HCT116 (cell line): ENCODE data around the gene DENND2A. TPM values are rescaled to one million over a fixed set of nuclear protein-coding genes. Genes with fewer than 3 reads are reported as not detected.

Experiments used
- ATAC-seq: fragments of 200-7000 bp; cut with Tn5 transposase; 2 replicates; pipeline ENCODE4 v1.9.1; 2020; ENCODE audit warnings: mild to moderate bottlenecking, moderate library complexity
- BruUV-seq: library from RNA; stranded (reverse); fragments of 400-500 nt; replicated peaks from 2 replicates; lab custom pipeline; 2021; lab: Mats Ljungman, UMichigan
- CTCF ChIA-PET: fragments of 300-600 bp; sonication (Branson Sonifier 250); formaldehyde crosslinking; loops from one replicate; lab custom pipeline; 2021; ENCODE audit warnings: antibody characterized with exemption; lab: Charles Lee
- POLR2A ChIA-PET: fragments of 300-600, 350-600 bp; sonication (Branson Sonifier 250); formaldehyde crosslinking; loops from one replicate; lab custom pipeline; 2021; ENCODE audit warnings: antibody characterized with exemption; lab: Charles Lee
- RAD21 ChIA-PET, 2 experiments: fragments of 300-600 bp; sonication (Branson Sonifier 250); formaldehyde crosslinking; loops; one replicate each; lab custom pipeline; 2023; ENCODE audit warnings: low total read pairs in 2 of 2; ENCODE audit not compliant: uncharacterized antibody in 2 of 2, unreplicated experiment in 2 of 2, low non-redundant PET in 1 of 2; lab: Charles Lee
- DNase-seq: peaks from one replicate; pipeline ENCODE4 v3.0.0-alpha.2; 2010; ENCODE audit warnings: low read depth, low spot score
- H2AFZ ChIP-seq: fragments of 200-600 bp; shearing (Covaris generic), sonication (generic); 2 replicates; pipeline ENCODE4 v1.6.1; 2017; ENCODE audit warnings: low read depth, mixed run types, mixed read lengths, antibody characterized with exemption, low read length; ENCODE audit not compliant: poor library complexity, severe bottlenecking
- H3K27ac ChIP-seq: 2 replicates; pipeline ENCODE4 v1.5.1; 2012; ENCODE audit warnings: low read depth, low read length
- H3K27me3 ChIP-seq: fragments of 200-600 bp; sonication (generic); 2 replicates; pipeline ENCODE4 v1.6.1; 2016; ENCODE audit warnings: mixed run types, low read length, mixed read lengths; ENCODE audit not compliant: insufficient read depth
- H3K36me3 ChIP-seq, 2 experiments: fragments of 200-500 bp in 1 of 2; fragments of 200-600 bp in 1 of 2; sonication (Bioruptor generic) in 1 of 2; sonication (generic) in 1 of 2; 2 replicates each; pipeline versions ENCODE4 v1.5.1 to v1.6.1; 2014 to 2016; ENCODE audit warnings: low read length in 2 of 2, inconsistent platforms in 1 of 2, mixed read lengths in 1 of 2, mixed run types in 1 of 2; ENCODE audit not compliant: insufficient read depth in 2 of 2, control insufficient read depth in 1 of 2
- H3K4me1 ChIP-seq, 2 experiments: fragments of 200-600 bp in 1 of 2; sonication (generic) in 1 of 2; 2 replicates each; pipeline versions ENCODE4 v1.5.1 to v1.6.1; 2012 to 2017; ENCODE audit warnings: low read length in 2 of 2, inconsistent platforms in 1 of 2, mild to moderate bottlenecking in 1 of 2, mixed read lengths in 1 of 2, mixed run types in 1 of 2, moderate library complexity in 1 of 2; ENCODE audit not compliant: insufficient read depth in 2 of 2, control insufficient read depth in 1 of 2
- H3K4me2 ChIP-seq: fragments of 200-600 bp; sonication (generic); 2 replicates; pipeline ENCODE4 v1.6.1; 2017; ENCODE audit warnings: mixed run types, low read length, mixed read lengths
- H3K4me3 ChIP-seq, 2 experiments: fragments of 200-600 bp in 1 of 2; sonication (generic) in 1 of 2; replicated peaks in 1 of 2; 2 replicates each; pipeline ENCODE4 v1.5.1; 2011 to 2016; ENCODE audit warnings: low read length in 2 of 2, control low read depth in 1 of 2, low read depth in 1 of 2, mild to moderate bottlenecking in 1 of 2, mixed read lengths in 1 of 2, mixed run types in 1 of 2
- H3K79me2 ChIP-seq: fragments of 200-600 bp; sonication (generic); 2 replicates; pipeline ENCODE4 v1.6.1; 2017; ENCODE audit warnings: mild to moderate bottlenecking, mixed run types, low read length, moderate library complexity, mixed read lengths; ENCODE audit not compliant: insufficient read depth
- H3K9ac ChIP-seq: fragments of 200-600 bp; sonication (generic); 2 replicates; pipeline ENCODE4 v1.6.1; 2016; ENCODE audit warnings: low read length, mixed read lengths
- H3K9me2 ChIP-seq: fragments of 200-600 bp; sonication (generic), shearing (Covaris generic); 2 replicates; pipeline ENCODE4 v1.6.1; 2017; ENCODE audit warnings: mixed run types, mild to moderate bottlenecking, moderate library complexity; ENCODE audit not compliant: insufficient read depth
- H3K9me3 ChIP-seq, 2 experiments: fragments of 200-500 bp in 1 of 2; fragments of 200-600 bp in 1 of 2; sonication (Bioruptor generic) in 1 of 2; sonication (generic) in 1 of 2; 2 replicates each; pipeline ENCODE4 v1.6.1; 2014 to 2017; ENCODE audit warnings: low read length in 2 of 2, mixed read lengths in 2 of 2, inconsistent platforms in 1 of 2, low read depth in 1 of 2, mild to moderate bottlenecking in 1 of 2, mixed run types in 1 of 2, moderate library complexity in 1 of 2; ENCODE audit not compliant: control insufficient read depth in 1 of 2, insufficient read depth in 1 of 2
- H4K20me1 ChIP-seq: fragments of 200-600 bp; sonication (generic), shearing (Covaris generic); 2 replicates; pipeline ENCODE4 v1.6.1; 2017; ENCODE audit warnings: mixed run types, mild to moderate bottlenecking, moderate library complexity; ENCODE audit not compliant: insufficient read depth
- CBX3 ChIP-seq: IDR thresholded peaks from 2 replicates; pipeline ENCODE4 v1.6.1; 2012; ENCODE audit warnings: low read depth
- CEBPB ChIP-seq: IDR thresholded peaks from 2 replicates; pipeline ENCODE4 v1.6.1; 2012; ENCODE audit warnings: low read depth
- EGR1 ChIP-seq: IDR thresholded peaks from 2 replicates; pipeline ENCODE4 v1.6.1; 2012; ENCODE audit warnings: low read depth
- EZH2 ChIP-seq: fragments of 200-600 bp; sonication (generic); IDR thresholded peaks from 2 replicates; pipeline ENCODE4 v1.6.1; 2017; ENCODE audit warnings: antibody characterized with exemption, mixed run types
- FOSL1 ChIP-seq: IDR thresholded peaks from 2 replicates; pipeline ENCODE4 v1.6.1; 2012; ENCODE audit warnings: low read depth
- JUND ChIP-seq: IDR thresholded peaks from 2 replicates; pipeline ENCODE4 v1.6.1; 2012
- POLR2A ChIP-seq: IDR thresholded peaks from 2 replicates; pipeline ENCODE4 v1.7.0; 2011; ENCODE audit warnings: borderline replicate concordance; ENCODE audit not compliant: insufficient read depth, insufficient read length; ENCODE audit errors: extremely low read depth
- POLR2AphosphoS5 ChIP-seq: IDR thresholded peaks from 2 replicates; pipeline ENCODE4 v1.6.1; 2011; ENCODE audit warnings: mild to moderate bottlenecking, low read depth, low read length, moderate library complexity
- RAD21 ChIP-seq: IDR thresholded peaks from 2 replicates; pipeline ENCODE4 v1.6.1; 2012; ENCODE audit warnings: low read depth, mild to moderate bottlenecking
- SIN3A ChIP-seq: IDR thresholded peaks from 2 replicates; pipeline ENCODE4 v1.6.1; 2012; ENCODE audit warnings: low read depth
- SP1 ChIP-seq: IDR thresholded peaks from 2 replicates; pipeline ENCODE4 v1.6.1; 2012; ENCODE audit warnings: low read depth
- SRF ChIP-seq: IDR thresholded peaks from 2 replicates; pipeline ENCODE4 v1.6.1; 2012; ENCODE audit warnings: low read depth
- TCF7L2 ChIP-seq: IDR thresholded peaks from 2 replicates; pipeline ENCODE4 v1.7.0; 2011; ENCODE audit warnings: borderline replicate concordance, inconsistent platforms; ENCODE audit not compliant: insufficient read depth, insufficient read length; ENCODE audit errors: extremely low read depth
- ZFX ChIP-seq: fragments of 450-650 bp; IDR thresholded peaks from 2 replicates; pipeline ENCODE4 v1.6.1; 2017
- ZNF274 ChIP-seq: fragments of 200-500 bp; sonication (Bioruptor generic); IDR thresholded peaks from 2 replicates; pipeline ENCODE4 v1.6.1; 2014; ENCODE audit warnings: mild to moderate bottlenecking, low read depth, low read length, inconsistent platforms
- intact Hi-C: fragments of 100-400 bp; cut with micrococcal nuclease; formaldehyde crosslinking; loops from 2 replicates; pipeline ENCODE4 v1.10.0; 2022
- total RNA-seq: library from RNA; stranded (reverse); gene quantifications from one replicate; pipeline ENCODE4 v1.2.1, GENCODE V29; 2021; ENCODE audit not compliant: unreplicated experiment
- TF ChIP-seq, protein P1 (sequence below): IDR thresholded peaks from 2 replicates; pipeline ENCODE4 v1.6.1; 2012
- TF ChIP-seq, protein P2 (sequence below): IDR thresholded peaks from 2 replicates; pipeline ENCODE4 v1.6.1; 2012
- TF ChIP-seq, protein P3 (sequence below): IDR thresholded peaks from 2 replicates; pipeline ENCODE4 v1.6.1; 2011; ENCODE audit warnings: mild to moderate bottlenecking, low read length, moderate library complexity; ENCODE audit not compliant: insufficient replicate concordance; ENCODE audit errors: extremely low read depth
- TF ChIP-seq, protein P4 (sequence below): IDR thresholded peaks from 2 replicates; pipeline ENCODE4 v1.6.1; 2012; ENCODE audit warnings: low read depth
- TF ChIP-seq, protein P5 (sequence below), 3 experiments: fragments of 200-600 bp in 1 of 3; sonication (generic) in 1 of 3; IDR thresholded peaks in 2 of 3; conservative IDR thresholded peaks in 1 of 3; 2 replicates each; pipeline ENCODE4 v1.5.1; 2012 to 2017; ENCODE audit warnings: low read depth in 2 of 3, low read length in 2 of 3, antibody characterized with exemption in 1 of 3, borderline replicate concordance in 1 of 3, control low read depth in 1 of 3, mild to moderate bottlenecking in 1 of 3, mixed read lengths in 1 of 3, mixed run types in 1 of 3, moderate library complexity in 1 of 3; ENCODE audit not compliant: insufficient read depth in 1 of 3

DENND2A gene
- total RNA-seq, 1 experiment from 2014 or later = 0.12 TPM

DNA sequence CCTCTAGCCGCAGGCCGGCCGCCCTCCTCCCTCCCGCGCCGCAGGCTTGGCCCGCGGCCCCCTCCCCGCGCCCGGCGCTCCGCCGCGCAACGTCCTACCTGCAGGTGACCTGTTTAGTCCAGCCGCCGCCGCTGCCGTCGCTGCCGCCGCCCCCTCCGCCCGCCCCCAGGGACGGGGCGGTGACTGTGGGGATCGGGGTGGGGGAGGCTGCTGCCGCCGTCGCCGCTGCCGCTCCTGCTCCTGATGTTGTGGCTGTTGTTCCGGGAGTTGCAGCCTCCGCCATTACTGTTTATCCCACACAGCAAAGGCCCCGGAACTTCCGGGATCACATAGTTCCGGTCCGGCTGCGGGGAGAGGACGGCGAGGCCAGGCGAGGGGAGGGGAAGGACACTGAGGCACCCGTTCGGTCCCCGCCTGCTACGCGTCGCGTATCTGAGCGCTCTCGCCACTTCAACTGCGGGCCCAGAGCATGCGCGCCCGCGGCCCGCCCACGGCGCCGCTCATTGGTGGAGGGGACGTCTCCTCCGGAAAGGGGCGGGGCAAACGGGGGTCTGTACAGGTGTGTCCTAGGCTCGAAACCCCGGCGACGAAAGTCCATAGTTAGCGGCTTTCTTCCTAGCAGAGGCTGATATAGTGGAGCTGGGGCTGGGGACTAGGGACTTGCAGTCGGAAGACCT, 161.4 kb downstream of the DENND2A start, which contains the start of gene MKRN1:
Gene MKRN1 (minus strand): TSS at position 444 of the 677 bp plus-strand sequence. CDS start 161 bp downstream, at position 283.
- POLR2A ChIA-PET = no interaction called here
- no TSS peak for BruUV-seq
- Histone ChIP-seq H3K36me3 (no peaks in the 10 kb centered on the region; a peak in 1 of 4 replicates), H3K9me2 (no peaks in the 10 kb centered on the region), H3K4me1 (peaks cover 8 to 15% of the 10 kb centered on the region in 2 experiments; a peak in 2 of 4 replicates), H3K4me2 (peak within 1 kb of the TSS; percentile 75), H4K20me1 (no peaks in the 10 kb centered on the region), H3K9me3 (no peaks in the 10 kb centered on the region), H3K27ac (peak within 1 kb of the TSS; percentile 84), H3K9ac (peak within 1 kb of the TSS; percentile 89), H3K79me2 (peaks cover 47% of the 10 kb centered on the region), H3K27me3 (no peaks in the 10 kb centered on the region), H2AFZ (peak within 1 kb of the TSS; percentile 70), H3K4me3 (peak within 1 kb of the TSS; percentile 91 to 97)
- peak; percentile 96 for ATAC-seq
- CTCF ChIA-PET = interaction anchor here (1.8 to 2.7 kb wide), 2 partner anchors 35 to 174 kb away, joined by 5 to 10 read pairs; no protein-coding TSS in a partner anchor
- peak; percentile 92 for DNase-seq
- intact Hi-C loops = loop anchor here (2.0 to 10.0 kb wide), 4 partner anchors 14 to 533 kb away; partner anchors contain the start of genes KDM7A and MRPS33
- RAD21 ChIA-PET = no interaction called here
- TF ChIP-seq, protein P1, sequence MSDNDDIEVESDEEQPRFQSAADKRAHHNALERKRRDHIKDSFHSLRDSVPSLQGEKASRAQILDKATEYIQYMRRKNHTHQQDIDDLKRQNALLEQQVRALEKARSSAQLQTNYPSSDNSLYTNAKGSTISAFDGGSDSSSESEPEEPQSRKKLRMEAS = peak; percentile 90
- TF ChIP-seq CEBPB (no peak), POLR2AphosphoS5 (peak; percentile 81), EZH2 (no peak), ZFX (peak; percentile 72), RAD21 (no peak), EGR1 (peak; percentile 67), POLR2A (no peak), SIN3A (0 out of 2 replicates have a peak, but pooled peaks have one; percentile 5), JUND (no peak), ZNF274 (no peak), TCF7L2 (peak; percentile 6), SP1 (peak; percentile 71), SRF (no peak), FOSL1 (no peak), CBX3 (no peak; the same call in 1 of the 2 replicates)
- TF ChIP-seq, protein P2, sequence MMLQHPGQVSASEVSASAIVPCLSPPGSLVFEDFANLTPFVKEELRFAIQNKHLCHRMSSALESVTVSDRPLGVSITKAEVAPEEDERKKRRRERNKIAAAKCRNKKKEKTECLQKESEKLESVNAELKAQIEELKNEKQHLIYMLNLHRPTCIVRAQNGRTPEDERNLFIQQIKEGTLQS = no peak
- TF ChIP-seq, protein P3, sequence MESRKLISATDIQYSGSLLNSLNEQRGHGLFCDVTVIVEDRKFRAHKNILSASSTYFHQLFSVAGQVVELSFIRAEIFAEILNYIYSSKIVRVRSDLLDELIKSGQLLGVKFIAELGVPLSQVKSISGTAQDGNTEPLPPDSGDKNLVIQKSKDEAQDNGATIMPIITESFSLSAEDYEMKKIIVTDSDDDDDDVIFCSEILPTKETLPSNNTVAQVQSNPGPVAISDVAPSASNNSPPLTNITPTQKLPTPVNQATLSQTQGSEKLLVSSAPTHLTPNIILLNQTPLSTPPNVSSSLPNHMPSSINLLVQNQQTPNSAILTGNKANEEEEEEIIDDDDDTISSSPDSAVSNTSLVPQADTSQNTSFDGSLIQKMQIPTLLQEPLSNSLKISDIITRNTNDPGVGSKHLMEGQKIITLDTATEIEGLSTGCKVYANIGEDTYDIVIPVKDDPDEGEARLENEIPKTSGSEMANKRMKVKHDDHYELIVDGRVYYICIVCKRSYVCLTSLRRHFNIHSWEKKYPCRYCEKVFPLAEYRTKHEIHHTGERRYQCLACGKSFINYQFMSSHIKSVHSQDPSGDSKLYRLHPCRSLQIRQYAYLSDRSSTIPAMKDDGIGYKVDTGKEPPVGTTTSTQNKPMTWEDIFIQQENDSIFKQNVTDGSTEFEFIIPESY = peak; percentile 23
- TF ChIP-seq, protein P4, sequence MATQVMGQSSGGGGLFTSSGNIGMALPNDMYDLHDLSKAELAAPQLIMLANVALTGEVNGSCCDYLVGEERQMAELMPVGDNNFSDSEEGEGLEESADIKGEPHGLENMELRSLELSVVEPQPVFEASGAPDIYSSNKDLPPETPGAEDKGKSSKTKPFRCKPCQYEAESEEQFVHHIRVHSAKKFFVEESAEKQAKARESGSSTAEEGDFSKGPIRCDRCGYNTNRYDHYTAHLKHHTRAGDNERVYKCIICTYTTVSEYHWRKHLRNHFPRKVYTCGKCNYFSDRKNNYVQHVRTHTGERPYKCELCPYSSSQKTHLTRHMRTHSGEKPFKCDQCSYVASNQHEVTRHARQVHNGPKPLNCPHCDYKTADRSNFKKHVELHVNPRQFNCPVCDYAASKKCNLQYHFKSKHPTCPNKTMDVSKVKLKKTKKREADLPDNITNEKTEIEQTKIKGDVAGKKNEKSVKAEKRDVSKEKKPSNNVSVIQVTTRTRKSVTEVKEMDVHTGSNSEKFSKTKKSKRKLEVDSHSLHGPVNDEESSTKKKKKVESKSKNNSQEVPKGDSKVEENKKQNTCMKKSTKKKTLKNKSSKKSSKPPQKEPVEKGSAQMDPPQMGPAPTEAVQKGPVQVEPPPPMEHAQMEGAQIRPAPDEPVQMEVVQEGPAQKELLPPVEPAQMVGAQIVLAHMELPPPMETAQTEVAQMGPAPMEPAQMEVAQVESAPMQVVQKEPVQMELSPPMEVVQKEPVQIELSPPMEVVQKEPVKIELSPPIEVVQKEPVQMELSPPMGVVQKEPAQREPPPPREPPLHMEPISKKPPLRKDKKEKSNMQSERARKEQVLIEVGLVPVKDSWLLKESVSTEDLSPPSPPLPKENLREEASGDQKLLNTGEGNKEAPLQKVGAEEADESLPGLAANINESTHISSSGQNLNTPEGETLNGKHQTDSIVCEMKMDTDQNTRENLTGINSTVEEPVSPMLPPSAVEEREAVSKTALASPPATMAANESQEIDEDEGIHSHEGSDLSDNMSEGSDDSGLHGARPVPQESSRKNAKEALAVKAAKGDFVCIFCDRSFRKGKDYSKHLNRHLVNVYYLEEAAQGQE = no peak
- TF ChIP-seq, protein P5, sequence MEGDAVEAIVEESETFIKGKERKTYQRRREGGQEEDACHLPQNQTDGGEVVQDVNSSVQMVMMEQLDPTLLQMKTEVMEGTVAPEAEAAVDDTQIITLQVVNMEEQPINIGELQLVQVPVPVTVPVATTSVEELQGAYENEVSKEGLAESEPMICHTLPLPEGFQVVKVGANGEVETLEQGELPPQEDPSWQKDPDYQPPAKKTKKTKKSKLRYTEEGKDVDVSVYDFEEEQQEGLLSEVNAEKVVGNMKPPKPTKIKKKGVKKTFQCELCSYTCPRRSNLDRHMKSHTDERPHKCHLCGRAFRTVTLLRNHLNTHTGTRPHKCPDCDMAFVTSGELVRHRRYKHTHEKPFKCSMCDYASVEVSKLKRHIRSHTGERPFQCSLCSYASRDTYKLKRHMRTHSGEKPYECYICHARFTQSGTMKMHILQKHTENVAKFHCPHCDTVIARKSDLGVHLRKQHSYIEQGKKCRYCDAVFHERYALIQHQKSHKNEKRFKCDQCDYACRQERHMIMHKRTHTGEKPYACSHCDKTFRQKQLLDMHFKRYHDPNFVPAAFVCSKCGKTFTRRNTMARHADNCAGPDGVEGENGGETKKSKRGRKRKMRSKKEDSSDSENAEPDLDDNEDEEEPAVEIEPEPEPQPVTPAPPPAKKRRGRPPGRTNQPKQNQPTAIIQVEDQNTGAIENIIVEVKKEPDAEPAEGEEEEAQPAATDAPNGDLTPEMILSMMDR (IDR thresholded peaks at IDR 0.05 in 2 of 3, conservative IDR thresholded peaks at IDR 0.05 in 1 of 3; ENCODE audit: borderline replicate concordance in 1 of 3, insufficient read depth in 1 of 3, low read depth in 2 of 3, low read length in 2 of 3) = no peak
